HepG2 (cell line): ENCODE measurements around the gene ZNF444. TPM values are rescaled to one million over a fixed set of nuclear protein-coding genes. Genes with fewer than 3 reads are reported as not detected.

Source experiments
- CCDC6 ChIP-seq: sonication (generic); formaldehyde crosslinking; IDR thresholded peaks from 2 replicates; pipeline ENCODE4 v1.8.1; 2022; ENCODE audit warnings: mild to moderate bottlenecking, missing genetic modification reagents, moderate library complexity
- HHEX ChIP-seq: IDR thresholded peaks from 2 replicates; pipeline ENCODE4 v1.6.1; 2016; ENCODE audit warnings: control low read depth
- KMT2A ChIP-seq: sonication (generic); formaldehyde crosslinking; IDR thresholded peaks from 2 replicates; pipeline ENCODE4 v1.4.0; 2020; ENCODE audit warnings: missing genetic modification reagents
- MIER2 ChIP-seq: IDR thresholded peaks from 2 replicates; pipeline ENCODE4 v1.6.1; 2016; ENCODE audit warnings: missing biosample characterization, missing genetic modification reagents
- MZF1 ChIP-seq: sonication (generic); formaldehyde crosslinking; IDR thresholded peaks from 2 replicates; pipeline ENCODE4 v1.8.1; 2023; ENCODE audit warnings: mild to moderate bottlenecking, missing genetic modification reagents, borderline replicate concordance
- SP2 ChIP-seq: sonication (generic); formaldehyde crosslinking; IDR thresholded peaks from 2 replicates; pipeline ENCODE4 v1.5.1; 2020; ENCODE audit warnings: mild to moderate bottlenecking, missing genetic modification reagents
- TFAP4 ChIP-seq: sonication (generic); IDR thresholded peaks from 2 replicates; pipeline ENCODE4 v1.6.1; 2016; ENCODE audit warnings: low read depth, borderline replicate concordance
- ZNF124 ChIP-seq: sonication (generic); formaldehyde crosslinking; IDR thresholded peaks from 2 replicates; pipeline ENCODE4 v1.4.0; 2020; ENCODE audit warnings: missing genetic modification reagents
- ZNF350 ChIP-seq: sonication (generic); formaldehyde crosslinking; IDR thresholded peaks from 2 replicates; pipeline ENCODE4 v1.4.0; 2020; ENCODE audit warnings: mild to moderate bottlenecking, low read depth, missing genetic modification reagents, borderline replicate concordance
- ZNF672 ChIP-seq: sonication (generic); formaldehyde crosslinking; IDR thresholded peaks from 2 replicates; pipeline ENCODE4 v1.8.1; 2022; ENCODE audit warnings: missing genetic modification reagents
- ZNF678 ChIP-seq: sonication (generic); formaldehyde crosslinking; IDR thresholded peaks from 2 replicates; pipeline ENCODE4 v1.4.0; 2020; ENCODE audit warnings: mild to moderate bottlenecking, missing genetic modification reagents
- ZNF841 ChIP-seq: sonication (generic); formaldehyde crosslinking; IDR thresholded peaks from 2 replicates; pipeline ENCODE4 v1.8.1; 2023; ENCODE audit warnings: missing genetic modification reagents, borderline replicate concordance
- ZNF879 ChIP-seq: sonication (generic); formaldehyde crosslinking; IDR thresholded peaks from 2 replicates; pipeline ENCODE4 v1.8.1; 2023; ENCODE audit warnings: missing genetic modification reagents
- polyA plus RNA-seq, 8 experiments: library from polyadenylated mRNA; depleted of rRNA in 3 of 8; stranded (reverse) in 7 of 8; unstranded in 1 of 8; fragments of >200 nt; fragmentation: Illumina TruSeq in 4 of 8; extraction: Trizol in 4 of 8; gene quantifications; 2 replicates each; pipeline versions ENCODE4 v1.2.1 to v1.2.3, GENCODE V29; 2011 to 2016; ENCODE audit warnings: low read depth in 4 of 8, missing spikeins in 1 of 8, mixed read lengths in 1 of 8; ENCODE audit not compliant: insufficient read depth in 1 of 8
- total RNA-seq, 5 experiments: library from RNA; depleted of rRNA; stranded (reverse); fragments of >200 nt; fragmentation: Illumina TruSeq; extraction: Trizol; gene quantifications; 2 replicates each; pipeline ENCODE4 v1.2.3, GENCODE V29; 2016; ENCODE audit warnings: low read depth in 1 of 5
- TF ChIP-seq, protein P1 (sequence below): sonication (generic); formaldehyde crosslinking; IDR thresholded peaks from 2 replicates; pipeline ENCODE4 v1.5.0; 2020; ENCODE audit warnings: mild to moderate bottlenecking, missing genetic modification reagents, borderline replicate concordance
- TF ChIP-seq, protein P2 (sequence below): sonication (generic); formaldehyde crosslinking; IDR thresholded peaks from 2 replicates; pipeline ENCODE4 v1.9.0; 2021; ENCODE audit warnings: missing genetic modification reagents, mild to moderate bottlenecking, borderline replicate concordance
- TF ChIP-seq, protein P3 (sequence below): sonication (generic); formaldehyde crosslinking; IDR thresholded peaks from 2 replicates; pipeline ENCODE4 v1.5.1; 2020; ENCODE audit warnings: mild to moderate bottlenecking, moderate library complexity, missing genetic modification reagents

ZNF444 gene
- total and polyA plus RNA-seq, 2 of the 13 experiments (the other 11 are each of a cell fraction or from before 2014, with no cell fraction given): 27.4 to 30.3 TPM

DNA sequence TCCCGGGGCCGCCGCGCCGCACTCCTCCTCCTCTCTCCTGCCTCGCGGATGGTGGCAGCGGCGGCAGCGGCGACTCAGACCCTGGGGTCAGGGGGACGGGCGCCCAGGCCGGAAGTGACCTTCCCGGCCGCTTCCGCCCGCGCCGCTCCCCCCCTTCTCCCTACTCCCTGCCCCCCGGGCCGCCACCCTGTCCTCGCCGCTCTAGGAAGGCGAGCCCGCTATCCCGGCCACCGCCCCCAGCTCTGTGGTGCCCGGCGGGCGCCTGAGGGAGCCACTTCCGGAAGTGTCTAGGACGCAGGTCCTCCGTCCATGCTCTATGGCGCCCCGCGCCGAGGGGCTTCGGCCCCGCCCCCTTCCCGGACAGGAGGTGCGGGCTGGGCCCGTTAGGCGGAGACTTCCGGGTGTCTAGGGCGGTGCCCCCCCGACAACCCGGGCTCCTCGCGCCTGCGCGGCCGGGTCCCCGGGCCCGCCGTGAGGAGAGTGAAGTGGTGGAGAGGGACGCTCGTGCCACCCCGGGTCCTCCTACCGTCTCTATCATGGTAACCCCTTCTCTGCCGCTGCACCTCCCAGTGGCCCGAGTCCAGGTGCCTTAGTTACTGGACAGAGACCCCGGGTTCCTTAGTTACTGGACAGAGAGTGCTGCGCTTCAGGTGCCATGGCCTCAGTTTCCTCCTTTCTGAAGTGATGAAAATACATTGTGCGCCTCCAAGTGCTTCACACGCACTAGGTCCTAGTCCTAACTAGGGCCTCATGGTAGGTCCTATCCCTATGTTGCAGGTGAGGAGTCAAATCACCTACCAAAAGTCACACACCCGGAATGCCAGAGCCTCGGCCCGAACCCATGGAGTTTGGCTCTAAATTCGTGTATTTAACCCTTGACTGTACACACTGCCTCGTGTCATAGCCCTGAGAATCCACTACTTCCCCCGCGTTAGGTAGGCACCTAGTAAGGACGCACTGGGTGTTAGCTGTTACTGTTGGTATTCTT, 19.6 kb upstream of the ZNF444 start, which contains the start of gene ZNF787 (continued):
- no peak for TF ChIP-seq MIER2
- no peak for TF ChIP-seq ZNF841
- peak; percentile 47; the same call in 1 of the 2 replicates for TF ChIP-seq CCDC6 (CRISPR knock-in tag)
- no peak for TF ChIP-seq KMT2A (CRISPR knock-in tag)
- no peak for TF ChIP-seq ZNF124
- no peak for TF ChIP-seq ZNF678 (CRISPR knock-in tag)
- peak; percentile 53; the same call in 1 of the 2 replicates for TF ChIP-seq SP2 (CRISPR knock-in tag)
- no peak for TF ChIP-seq ZNF879
- TF ChIP-seq, protein P1, sequence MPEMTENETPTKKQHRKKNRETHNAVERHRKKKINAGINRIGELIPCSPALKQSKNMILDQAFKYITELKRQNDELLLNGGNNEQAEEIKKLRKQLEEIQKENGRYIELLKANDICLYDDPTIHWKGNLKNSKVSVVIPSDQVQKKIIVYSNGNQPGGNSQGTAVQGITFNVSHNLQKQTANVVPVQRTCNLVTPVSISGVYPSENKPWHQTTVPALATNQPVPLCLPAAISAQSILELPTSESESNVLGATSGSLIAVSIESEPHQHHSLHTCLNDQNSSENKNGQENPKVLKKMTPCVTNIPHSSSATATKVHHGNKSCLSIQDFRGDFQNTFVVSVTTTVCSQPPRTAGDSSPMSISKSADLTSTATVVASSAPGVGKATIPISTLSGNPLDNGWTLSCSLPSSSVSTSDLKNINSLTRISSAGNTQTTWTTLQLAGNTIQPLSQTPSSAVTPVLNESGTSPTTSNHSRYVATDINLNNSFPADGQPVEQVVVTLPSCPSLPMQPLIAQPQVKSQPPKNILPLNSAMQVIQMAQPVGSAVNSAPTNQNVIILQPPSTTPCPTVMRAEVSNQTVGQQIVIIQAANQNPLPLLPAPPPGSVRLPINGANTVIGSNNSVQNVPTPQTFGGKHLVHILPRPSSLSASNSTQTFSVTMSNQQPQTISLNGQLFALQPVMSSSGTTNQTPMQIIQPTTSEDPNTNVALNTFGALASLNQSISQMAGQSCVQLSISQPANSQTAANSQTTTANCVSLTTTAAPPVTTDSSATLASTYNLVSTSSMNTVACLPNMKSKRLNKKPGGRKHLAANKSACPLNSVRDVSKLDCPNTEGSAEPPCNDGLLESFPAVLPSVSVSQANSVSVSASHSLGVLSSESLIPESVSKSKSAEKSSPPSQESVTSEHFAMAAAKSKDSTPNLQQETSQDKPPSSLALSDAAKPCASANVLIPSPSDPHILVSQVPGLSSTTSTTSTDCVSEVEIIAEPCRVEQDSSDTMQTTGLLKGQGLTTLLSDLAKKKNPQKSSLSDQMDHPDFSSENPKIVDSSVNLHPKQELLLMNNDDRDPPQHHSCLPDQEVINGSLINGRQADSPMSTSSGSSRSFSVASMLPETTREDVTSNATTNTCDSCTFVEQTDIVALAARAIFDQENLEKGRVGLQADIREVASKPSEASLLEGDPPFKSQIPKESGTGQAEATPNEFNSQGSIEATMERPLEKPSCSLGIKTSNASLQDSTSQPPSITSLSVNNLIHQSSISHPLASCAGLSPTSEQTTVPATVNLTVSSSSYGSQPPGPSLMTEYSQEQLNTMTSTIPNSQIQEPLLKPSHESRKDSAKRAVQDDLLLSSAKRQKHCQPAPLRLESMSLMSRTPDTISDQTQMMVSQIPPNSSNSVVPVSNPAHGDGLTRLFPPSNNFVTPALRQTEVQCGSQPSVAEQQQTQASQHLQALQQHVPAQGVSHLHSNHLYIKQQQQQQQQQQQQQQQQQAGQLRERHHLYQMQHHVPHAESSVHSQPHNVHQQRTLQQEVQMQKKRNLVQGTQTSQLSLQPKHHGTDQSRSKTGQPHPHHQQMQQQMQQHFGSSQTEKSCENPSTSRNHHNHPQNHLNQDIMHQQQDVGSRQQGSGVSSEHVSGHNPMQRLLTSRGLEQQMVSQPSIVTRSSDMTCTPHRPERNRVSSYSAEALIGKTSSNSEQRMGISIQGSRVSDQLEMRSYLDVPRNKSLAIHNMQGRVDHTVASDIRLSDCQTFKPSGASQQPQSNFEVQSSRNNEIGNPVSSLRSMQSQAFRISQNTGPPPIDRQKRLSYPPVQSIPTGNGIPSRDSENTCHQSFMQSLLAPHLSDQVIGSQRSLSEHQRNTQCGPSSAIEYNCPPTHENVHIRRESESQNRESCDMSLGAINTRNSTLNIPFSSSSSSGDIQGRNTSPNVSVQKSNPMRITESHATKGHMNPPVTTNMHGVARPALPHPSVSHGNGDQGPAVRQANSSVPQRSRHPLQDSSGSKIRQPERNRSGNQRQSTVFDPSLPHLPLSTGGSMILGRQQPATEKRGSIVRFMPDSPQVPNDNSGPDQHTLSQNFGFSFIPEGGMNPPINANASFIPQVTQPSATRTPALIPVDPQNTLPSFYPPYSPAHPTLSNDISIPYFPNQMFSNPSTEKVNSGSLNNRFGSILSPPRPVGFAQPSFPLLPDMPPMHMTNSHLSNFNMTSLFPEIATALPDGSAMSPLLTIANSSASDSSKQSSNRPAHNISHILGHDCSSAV: no peak
- TF ChIP-seq HHEX (CRISPR knock-in tag): no peak
- TF ChIP-seq, protein P2, sequence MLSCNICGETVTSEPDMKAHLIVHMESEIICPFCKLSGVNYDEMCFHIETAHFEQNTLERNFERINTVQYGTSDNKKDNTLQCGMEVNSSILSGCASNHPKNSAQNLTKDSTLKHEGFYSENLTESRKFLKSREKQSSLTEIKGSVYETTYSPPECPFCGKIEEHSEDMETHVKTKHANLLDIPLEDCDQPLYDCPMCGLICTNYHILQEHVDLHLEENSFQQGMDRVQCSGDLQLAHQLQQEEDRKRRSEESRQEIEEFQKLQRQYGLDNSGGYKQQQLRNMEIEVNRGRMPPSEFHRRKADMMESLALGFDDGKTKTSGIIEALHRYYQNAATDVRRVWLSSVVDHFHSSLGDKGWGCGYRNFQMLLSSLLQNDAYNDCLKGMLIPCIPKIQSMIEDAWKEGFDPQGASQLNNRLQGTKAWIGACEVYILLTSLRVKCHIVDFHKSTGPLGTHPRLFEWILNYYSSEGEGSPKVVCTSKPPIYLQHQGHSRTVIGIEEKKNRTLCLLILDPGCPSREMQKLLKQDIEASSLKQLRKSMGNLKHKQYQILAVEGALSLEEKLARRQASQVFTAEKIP: no peak
- TF ChIP-seq TFAP4: peak; percentile 53; the same call in 1 of the 2 replicates
- peak; percentile 94; the same call in 1 of the 2 replicates for TF ChIP-seq ZNF350
- TF ChIP-seq ZNF672 (CRISPR knock-in tag): no peak
- TF ChIP-seq MZF1 (CRISPR knock-in tag): no peak
- TF ChIP-seq, protein P3, sequence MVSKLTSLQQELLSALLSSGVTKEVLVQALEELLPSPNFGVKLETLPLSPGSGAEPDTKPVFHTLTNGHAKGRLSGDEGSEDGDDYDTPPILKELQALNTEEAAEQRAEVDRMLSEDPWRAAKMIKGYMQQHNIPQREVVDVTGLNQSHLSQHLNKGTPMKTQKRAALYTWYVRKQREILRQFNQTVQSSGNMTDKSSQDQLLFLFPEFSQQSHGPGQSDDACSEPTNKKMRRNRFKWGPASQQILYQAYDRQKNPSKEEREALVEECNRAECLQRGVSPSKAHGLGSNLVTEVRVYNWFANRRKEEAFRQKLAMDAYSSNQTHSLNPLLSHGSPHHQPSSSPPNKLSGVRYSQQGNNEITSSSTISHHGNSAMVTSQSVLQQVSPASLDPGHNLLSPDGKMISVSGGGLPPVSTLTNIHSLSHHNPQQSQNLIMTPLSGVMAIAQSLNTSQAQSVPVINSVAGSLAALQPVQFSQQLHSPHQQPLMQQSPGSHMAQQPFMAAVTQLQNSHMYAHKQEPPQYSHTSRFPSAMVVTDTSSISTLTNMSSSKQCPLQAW: peak; percentile 95
